SK-N-SH (cell line): ENCODE data around the gene RFC5. TPM values are rescaled to one million over a fixed set of nuclear protein-coding genes. Genes with fewer than 3 reads are reported as not detected.

Experiments
- CTCF ChIA-PET: fragments of 300-600, 350-600 bp; formaldehyde crosslinking; extraction: SDS; loops from one replicate; lab custom pipeline; 2021; lab: Yijun Ruan, JAX
- POLR2A ChIA-PET: fragments of 350-600 bp; sonication (Branson Sonifier 250); formaldehyde crosslinking; extraction: SDS; loops from one replicate; lab custom pipeline; 2020; ENCODE audit warnings: antibody characterized with exemption, inconsistent platforms; lab: Yijun Ruan, JAX
- DNase-seq: peaks from one replicate; pipeline ENCODE4 v3.0.0; 2012
- H2AFZ ChIP-seq: fragments of 200-600 bp; sonication (generic); 2 replicates; pipeline ENCODE4 v1.8.1; 2016; ENCODE audit warnings: antibody characterized with exemption, mild to moderate bottlenecking, low read depth
- H3F3A ChIP-seq: fragments of 200-600 bp; sonication (generic); replicated peaks from 2 replicates; pipeline ENCODE3; 2016; ENCODE audit warnings: antibody characterized with exemption, mild to moderate bottlenecking; ENCODE audit not compliant: insufficient read depth
- H3K27ac ChIP-seq, 2 experiments: fragments of 200-500 bp in 1 of 2; fragments of 200-600 bp in 1 of 2; sonication (Bioruptor generic) in 1 of 2; sonication (generic), shearing (Covaris generic) in 1 of 2; 2 replicates each; pipeline versions ENCODE4 v1.5.1 to v1.6.1; 2014 to 2016; ENCODE audit warnings: low read depth in 2 of 2, inconsistent platforms in 1 of 2, low read length in 1 of 2, mild to moderate bottlenecking in 1 of 2, mixed read lengths in 1 of 2
- H3K27me3 ChIP-seq: fragments of 200-600 bp; sonication (generic), shearing (Covaris generic); 2 replicates; pipeline ENCODE4 v1.6.1; 2016; ENCODE audit warnings: mixed run types; ENCODE audit not compliant: insufficient read depth
- H3K36me3 ChIP-seq, 2 experiments: fragments of 200-500 bp in 1 of 2; fragments of 200-600 bp in 1 of 2; sonication (Bioruptor generic) in 1 of 2; sonication (generic) in 1 of 2; replicated peaks in 1 of 2; 2 replicates each; pipeline versions ENCODE3 to v1.5.1; 2014 to 2016; ENCODE audit warnings: low read length in 1 of 2, mild to moderate bottlenecking in 1 of 2; ENCODE audit not compliant: insufficient read depth in 2 of 2, control insufficient read depth in 1 of 2
- H3K4me1 ChIP-seq, 2 experiments: fragments of 200-500 bp in 1 of 2; fragments of 200-600 bp in 1 of 2; sonication (Bioruptor generic) in 1 of 2; sonication (generic), shearing (Covaris generic) in 1 of 2; 2 replicates each; pipeline versions ENCODE4 v1.5.1 to v1.6.1; 2014 to 2016; ENCODE audit warnings: low read depth in 1 of 2, low read length in 1 of 2, mixed run types in 1 of 2; ENCODE audit not compliant: insufficient read depth in 2 of 2, control insufficient read depth in 1 of 2
- H3K4me2 ChIP-seq: fragments of 200-600 bp; sonication (generic), shearing (Covaris generic); 2 replicates; pipeline ENCODE4 v1.6.1; 2017; ENCODE audit warnings: mixed run types
- H3K4me3 ChIP-seq, 2 experiments: fragments of 200-500 bp in 1 of 2; fragments of 200-600 bp in 1 of 2; sonication (Bioruptor generic) in 1 of 2; sonication (generic), shearing (Covaris generic) in 1 of 2; 2 replicates each; pipeline versions ENCODE4 v1.5.1 to v1.8.1; 2014 to 2016; ENCODE audit warnings: low read depth in 2 of 2, inconsistent platforms in 1 of 2, low read length in 1 of 2, mild to moderate bottlenecking in 1 of 2, mixed read lengths in 1 of 2, moderate library complexity in 1 of 2
- H3K79me2 ChIP-seq: fragments of 200-600 bp; sonication (generic); 2 replicates; pipeline ENCODE4 v1.8.1; 2017; ENCODE audit warnings: mild to moderate bottlenecking; ENCODE audit not compliant: insufficient read depth
- H3K9ac ChIP-seq: fragments of 200-600 bp; sonication (generic); 2 replicates; pipeline ENCODE4 v1.6.1; 2017; ENCODE audit warnings: mixed run types
- H3K9me2 ChIP-seq: fragments of 200-600 bp; sonication (generic); 2 replicates; pipeline ENCODE4 v1.6.1; 2017; ENCODE audit warnings: mixed run types
- H3K9me3 ChIP-seq: fragments of 200-600 bp; sonication (generic); 2 replicates; pipeline ENCODE4 v1.6.1; 2017; ENCODE audit warnings: mixed run types, mild to moderate bottlenecking, moderate library complexity
- H4K20me1 ChIP-seq: fragments of 200-600 bp; sonication (generic); 2 replicates; pipeline ENCODE4 v1.6.1; 2017; ENCODE audit warnings: mild to moderate bottlenecking, mixed run types; ENCODE audit not compliant: insufficient read depth
- CHD2 ChIP-seq: fragments of 150-350 bp; IDR thresholded peaks from 2 replicates; pipeline ENCODE4 v1.6.1; 2018; ENCODE audit warnings: low read length; ENCODE audit not compliant: partially characterized antibody
- EZH2phosphoT487 ChIP-seq: fragments of 200-600 bp; sonication (generic); IDR thresholded peaks from 2 replicates; pipeline ENCODE4 v1.6.1; 2017; ENCODE audit warnings: low read depth, mixed run types, mild to moderate bottlenecking, antibody characterized with exemption, moderate library complexity, borderline replicate concordance
- FOXJ3 ChIP-seq: sonication (generic); formaldehyde crosslinking; IDR thresholded peaks from 2 replicates; pipeline ENCODE4 v1.5.1; 2020; ENCODE audit warnings: mild to moderate bottlenecking, missing genetic modification reagents
- FOXM1 ChIP-seq: IDR thresholded peaks from 2 replicates; pipeline ENCODE4 v1.4.0; 2012; ENCODE audit warnings: low read depth, mild to moderate bottlenecking
- GABPA ChIP-seq: IDR thresholded peaks from 2 replicates; pipeline ENCODE4 v1.4.0; 2012; ENCODE audit warnings: low read depth, mild to moderate bottlenecking
- JUND ChIP-seq: IDR thresholded peaks from 2 replicates; pipeline ENCODE4 v1.4.0; 2012
- MEF2A ChIP-seq: IDR thresholded peaks from 2 replicates; pipeline ENCODE4 v1.4.0; 2012; ENCODE audit warnings: low read depth, borderline replicate concordance
- MXI1 ChIP-seq: IDR thresholded peaks from 2 replicates; pipeline ENCODE4 v1.6.1; 2012; ENCODE audit warnings: mild to moderate bottlenecking, low read depth, low read length, improper control_type of control experiment
- NFIC ChIP-seq: IDR thresholded peaks from 2 replicates; pipeline ENCODE4 v1.4.0; 2012; ENCODE audit warnings: borderline replicate concordance
- POLR2AphosphoS5 ChIP-seq: IDR thresholded peaks from 2 replicates; pipeline ENCODE4 v1.6.1; 2012; ENCODE audit warnings: low read depth, low read length
- RAD21 ChIP-seq: IDR thresholded peaks from 2 replicates; pipeline ENCODE4 v1.6.1; 2012; ENCODE audit warnings: mild to moderate bottlenecking, low read length
- RCOR1 ChIP-seq: fragments of 150-350 bp; IDR thresholded peaks from 2 replicates; pipeline ENCODE4 v1.6.1; 2017; ENCODE audit warnings: antibody characterized with exemption, low read length
- RFX5 ChIP-seq: IDR thresholded peaks from 2 replicates; pipeline ENCODE4 v1.6.1; 2012; ENCODE audit warnings: mild to moderate bottlenecking, improper control_type of control experiment, low read length
- TCF12 ChIP-seq: IDR thresholded peaks from 2 replicates; pipeline ENCODE4 v1.4.0; 2012
- YY1 ChIP-seq: IDR thresholded peaks from 2 replicates; pipeline ENCODE4 v1.4.0; 2012; ENCODE audit warnings: low read depth, mild to moderate bottlenecking
- WGBS: methylation state at CpG from one replicate; pipeline ENCODE4 v1.1.6; 2017; ENCODE audit warnings: low lambda C conversion rate; 5-methylcytosine and 5-hydroxymethylcytosine counted together
- polyA plus RNA-seq, 3 experiments: library from polyadenylated mRNA; depleted of rRNA; stranded (reverse); fragments of >200 nt; gene quantifications; 2 replicates each; pipeline ENCODE4 v1.2.3, GENCODE V29; 2012
- TF ChIP-seq, protein P1 (sequence below): fragments of 200-600 bp; sonication (generic); IDR thresholded peaks from 2 replicates; pipeline ENCODE4 v1.6.1; 2017; ENCODE audit warnings: antibody characterized with exemption, mild to moderate bottlenecking, moderate library complexity
- TF ChIP-seq, protein P2 (sequence below): IDR thresholded peaks from 2 replicates; pipeline ENCODE4 v1.6.1; 2012; ENCODE audit warnings: mild to moderate bottlenecking, low read depth, low read length, moderate library complexity
- TF ChIP-seq, protein P3 (sequence below): IDR thresholded peaks from 2 replicates; pipeline ENCODE4 v1.4.0; 2012; ENCODE audit warnings: low read depth
- TF ChIP-seq, protein P4 (sequence below): IDR thresholded peaks from 2 replicates; pipeline ENCODE4 v1.4.0; 2012; ENCODE audit warnings: low read depth, borderline replicate concordance

RFC5 gene
- polyA plus RNA-seq, 1 of the 3 experiments (the other 2 are of a cell fraction), result 15.3 TPM

DNA sequence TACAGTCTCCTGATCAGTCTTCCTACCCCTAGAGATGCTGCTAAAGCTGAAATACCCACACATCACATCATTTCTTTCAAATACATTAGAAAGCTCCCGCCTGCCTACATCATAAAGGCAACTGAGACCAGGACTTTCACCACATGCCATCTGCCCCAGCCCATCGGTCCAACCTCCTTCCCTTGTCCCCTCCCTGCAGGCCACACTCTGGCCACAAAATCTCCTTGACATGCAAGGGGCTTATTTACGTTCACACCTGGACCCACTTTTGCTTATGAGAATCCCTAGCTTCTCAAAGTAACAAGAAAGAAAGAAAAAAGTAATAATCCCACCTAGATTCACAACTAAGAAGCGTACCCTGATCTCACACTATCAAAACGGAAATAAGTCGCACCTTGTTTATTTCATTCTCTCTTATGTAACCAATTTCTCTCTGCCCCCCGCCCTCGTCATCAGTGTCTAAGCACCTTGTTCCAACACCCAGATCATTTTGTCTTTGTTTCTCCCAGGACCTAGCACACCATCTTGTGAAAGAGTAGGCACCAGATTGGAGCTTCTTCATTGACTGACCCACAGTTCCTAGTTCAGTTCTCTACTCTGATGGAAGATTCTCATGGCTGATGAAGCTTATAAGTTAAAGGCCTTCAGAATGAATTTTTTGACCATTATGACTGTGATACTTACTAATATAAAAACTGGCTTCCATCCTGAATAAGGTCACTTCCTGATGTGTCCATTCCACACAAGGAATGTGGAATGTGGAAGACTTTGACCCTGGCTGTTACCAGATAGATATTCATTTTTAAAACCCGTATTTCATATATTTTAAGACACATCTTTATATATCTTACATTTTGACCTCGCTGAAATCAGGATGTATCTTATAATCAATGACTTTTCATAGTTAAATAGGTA lies 36.8 kb downstream of the RFC5 start:
- peak overlapping the region; percentile 67 for H3K4me2 ChIP-seq

DNA sequence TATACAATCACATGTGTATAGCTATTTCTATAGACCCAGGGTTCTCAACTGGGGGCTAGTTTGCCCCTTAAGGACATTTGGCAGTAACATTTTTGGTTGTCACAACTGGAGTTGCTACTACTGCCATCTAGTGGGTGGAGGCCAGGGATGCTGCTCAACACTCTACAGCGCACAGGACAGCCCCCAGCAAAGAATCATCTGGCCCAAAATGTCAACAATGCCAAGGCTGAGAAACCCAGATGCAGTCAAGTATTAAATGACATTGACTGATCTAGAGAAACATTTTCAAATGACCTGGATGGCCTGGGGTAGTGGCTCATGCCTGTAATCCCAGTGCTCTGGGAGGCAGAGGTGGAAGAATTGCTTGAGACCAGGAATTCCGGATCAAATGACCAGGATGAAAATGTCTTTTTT lies 38.6 kb downstream of the RFC5 start:
- peaks cover 60% of the 10 kb centered on the region for H3F3A ChIP-seq
- H3K4me3 ChIP-seq, result no peak overlapping the region; a peak in 1 of 4 replicates
- no peaks in the 10 kb centered on the region for H3K9me3 ChIP-seq
- H2AFZ ChIP-seq, result no peak overlapping the region
- peaks cover 5 to 27% of the 10 kb centered on the region in 2 experiments for H3K4me1 ChIP-seq
- peak overlapping the region in 1 of 2 experiments; percentile 41; a peak in 1 of 4 replicates for H3K27ac ChIP-seq
- H4K20me1 ChIP-seq, result peaks cover 7% of the 10 kb centered on the region; the same call in 1 of the 2 replicates
- H3K79me2 ChIP-seq, result peaks cover 91% of the 10 kb centered on the region
- peaks cover 5 to 29% of the 10 kb centered on the region in 2 experiments for H3K36me3 ChIP-seq
- ChIA-PET CTCF (interaction anchor here (0.6 to 2.6 kb wide), 14 partner anchors 10 to 642 kb away, joined by 3 to 15 read pairs (median 3); partner anchors contain the start of gene SUDS3), POLR2A (no interaction called here)
- H3K4me2 ChIP-seq, result no peak overlapping the region
- H3K27me3 ChIP-seq, result no peaks in the 10 kb centered on the region
- H3K9ac ChIP-seq, result no peak overlapping the region
- DNase-seq, result peak; percentile 69
- WGBS, result 58% methylated on average over 2 of the region's 2 CpGs
- H3K9me2 ChIP-seq, result no peaks in the 10 kb centered on the region
- TF ChIP-seq YY1, result no peak
- TF ChIP-seq GABPA, result no peak
- TF ChIP-seq FOXM1, result no peak
- TF ChIP-seq, protein P1, sequence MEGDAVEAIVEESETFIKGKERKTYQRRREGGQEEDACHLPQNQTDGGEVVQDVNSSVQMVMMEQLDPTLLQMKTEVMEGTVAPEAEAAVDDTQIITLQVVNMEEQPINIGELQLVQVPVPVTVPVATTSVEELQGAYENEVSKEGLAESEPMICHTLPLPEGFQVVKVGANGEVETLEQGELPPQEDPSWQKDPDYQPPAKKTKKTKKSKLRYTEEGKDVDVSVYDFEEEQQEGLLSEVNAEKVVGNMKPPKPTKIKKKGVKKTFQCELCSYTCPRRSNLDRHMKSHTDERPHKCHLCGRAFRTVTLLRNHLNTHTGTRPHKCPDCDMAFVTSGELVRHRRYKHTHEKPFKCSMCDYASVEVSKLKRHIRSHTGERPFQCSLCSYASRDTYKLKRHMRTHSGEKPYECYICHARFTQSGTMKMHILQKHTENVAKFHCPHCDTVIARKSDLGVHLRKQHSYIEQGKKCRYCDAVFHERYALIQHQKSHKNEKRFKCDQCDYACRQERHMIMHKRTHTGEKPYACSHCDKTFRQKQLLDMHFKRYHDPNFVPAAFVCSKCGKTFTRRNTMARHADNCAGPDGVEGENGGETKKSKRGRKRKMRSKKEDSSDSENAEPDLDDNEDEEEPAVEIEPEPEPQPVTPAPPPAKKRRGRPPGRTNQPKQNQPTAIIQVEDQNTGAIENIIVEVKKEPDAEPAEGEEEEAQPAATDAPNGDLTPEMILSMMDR, result peak; percentile 80
- TF ChIP-seq POLR2AphosphoS5, result no peak
- no peak for TF ChIP-seq MEF2A
- no peak for TF ChIP-seq EZH2phosphoT487
- TF ChIP-seq, protein P2, sequence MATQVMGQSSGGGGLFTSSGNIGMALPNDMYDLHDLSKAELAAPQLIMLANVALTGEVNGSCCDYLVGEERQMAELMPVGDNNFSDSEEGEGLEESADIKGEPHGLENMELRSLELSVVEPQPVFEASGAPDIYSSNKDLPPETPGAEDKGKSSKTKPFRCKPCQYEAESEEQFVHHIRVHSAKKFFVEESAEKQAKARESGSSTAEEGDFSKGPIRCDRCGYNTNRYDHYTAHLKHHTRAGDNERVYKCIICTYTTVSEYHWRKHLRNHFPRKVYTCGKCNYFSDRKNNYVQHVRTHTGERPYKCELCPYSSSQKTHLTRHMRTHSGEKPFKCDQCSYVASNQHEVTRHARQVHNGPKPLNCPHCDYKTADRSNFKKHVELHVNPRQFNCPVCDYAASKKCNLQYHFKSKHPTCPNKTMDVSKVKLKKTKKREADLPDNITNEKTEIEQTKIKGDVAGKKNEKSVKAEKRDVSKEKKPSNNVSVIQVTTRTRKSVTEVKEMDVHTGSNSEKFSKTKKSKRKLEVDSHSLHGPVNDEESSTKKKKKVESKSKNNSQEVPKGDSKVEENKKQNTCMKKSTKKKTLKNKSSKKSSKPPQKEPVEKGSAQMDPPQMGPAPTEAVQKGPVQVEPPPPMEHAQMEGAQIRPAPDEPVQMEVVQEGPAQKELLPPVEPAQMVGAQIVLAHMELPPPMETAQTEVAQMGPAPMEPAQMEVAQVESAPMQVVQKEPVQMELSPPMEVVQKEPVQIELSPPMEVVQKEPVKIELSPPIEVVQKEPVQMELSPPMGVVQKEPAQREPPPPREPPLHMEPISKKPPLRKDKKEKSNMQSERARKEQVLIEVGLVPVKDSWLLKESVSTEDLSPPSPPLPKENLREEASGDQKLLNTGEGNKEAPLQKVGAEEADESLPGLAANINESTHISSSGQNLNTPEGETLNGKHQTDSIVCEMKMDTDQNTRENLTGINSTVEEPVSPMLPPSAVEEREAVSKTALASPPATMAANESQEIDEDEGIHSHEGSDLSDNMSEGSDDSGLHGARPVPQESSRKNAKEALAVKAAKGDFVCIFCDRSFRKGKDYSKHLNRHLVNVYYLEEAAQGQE, result no peak
- no peak for TF ChIP-seq RCOR1
- peak; percentile 35 for TF ChIP-seq RAD21
- TF ChIP-seq NFIC, result no peak
- TF ChIP-seq, protein P3, sequence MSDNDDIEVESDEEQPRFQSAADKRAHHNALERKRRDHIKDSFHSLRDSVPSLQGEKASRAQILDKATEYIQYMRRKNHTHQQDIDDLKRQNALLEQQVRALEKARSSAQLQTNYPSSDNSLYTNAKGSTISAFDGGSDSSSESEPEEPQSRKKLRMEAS, result no peak
- TF ChIP-seq MXI1, result no peak
- no peak for TF ChIP-seq FOXJ3 (CRISPR knock-in tag)

More for the DNA sequence above, 36.8 kb downstream of the RFC5 start:
- CTCF ChIA-PET, result no interaction called here
- no peak for DNase-seq
- WGBS, result 94% methylated on average over 10 of the region's 10 CpGs
- H4K20me1 ChIP-seq, result peaks cover 13% of the 10 kb centered on the region; the same call in 1 of the 2 replicates
- TF ChIP-seq, protein P4, sequence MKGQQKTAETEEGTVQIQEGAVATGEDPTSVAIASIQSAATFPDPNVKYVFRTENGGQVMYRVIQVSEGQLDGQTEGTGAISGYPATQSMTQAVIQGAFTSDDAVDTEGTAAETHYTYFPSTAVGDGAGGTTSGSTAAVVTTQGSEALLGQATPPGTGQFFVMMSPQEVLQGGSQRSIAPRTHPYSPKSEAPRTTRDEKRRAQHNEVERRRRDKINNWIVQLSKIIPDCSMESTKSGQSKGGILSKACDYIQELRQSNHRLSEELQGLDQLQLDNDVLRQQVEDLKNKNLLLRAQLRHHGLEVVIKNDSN, result no peak
- TF ChIP-seq RAD21, result no peak
- TF ChIP-seq JUND, result no peak
- TF ChIP-seq YY1, result no peak
- TF ChIP-seq CHD2, result no peak
- TF ChIP-seq FOXM1, result no peak
- TF ChIP-seq RFX5, result no peak
- TF ChIP-seq RCOR1, result no peak
- TF ChIP-seq TCF12, result no peak
- TF ChIP-seq, all 33 proteins: peak for 0
- Histone ChIP-seq H3K9me3 (no peaks in the 10 kb centered on the region), H3K27ac (peak overlapping the region; percentile 53 to 86; a peak in 3 of 4 replicates), H3K36me3 (peaks cover 9 to 47% of the 10 kb centered on the region in 2 experiments), H2AFZ (no peak overlapping the region), H3K27me3 (no peaks in the 10 kb centered on the region), H3K4me3 (no peak overlapping the region), H3K4me1 (peaks cover 0 to 24% of the 10 kb centered on the region in 2 experiments; a peak in 3 of 4 replicates), H3K9ac (peak overlapping the region; percentile 26; the same call in 1 of the 2 replicates), H3K79me2 (peaks cover 91% of the 10 kb centered on the region), H3K9me2 (no peaks in the 10 kb centered on the region), H3F3A (peaks cover 52% of the 10 kb centered on the region)
- POLR2A ChIA-PET, result no interaction called here
